Activated naive CD4-positive, alpha-beta T cell treated with anti-CD3 and anti-CD28 coated beads, Interleukin-2, amount 50 U/mL, for 16 hours (primary cell): ENCODE data around the gene PDE1C.

Experiments
- DNase-seq: peaks from one replicate; pipeline ENCODE4 v3.0.0-alpha.2; 2020

PDE1C gene

DNA sequence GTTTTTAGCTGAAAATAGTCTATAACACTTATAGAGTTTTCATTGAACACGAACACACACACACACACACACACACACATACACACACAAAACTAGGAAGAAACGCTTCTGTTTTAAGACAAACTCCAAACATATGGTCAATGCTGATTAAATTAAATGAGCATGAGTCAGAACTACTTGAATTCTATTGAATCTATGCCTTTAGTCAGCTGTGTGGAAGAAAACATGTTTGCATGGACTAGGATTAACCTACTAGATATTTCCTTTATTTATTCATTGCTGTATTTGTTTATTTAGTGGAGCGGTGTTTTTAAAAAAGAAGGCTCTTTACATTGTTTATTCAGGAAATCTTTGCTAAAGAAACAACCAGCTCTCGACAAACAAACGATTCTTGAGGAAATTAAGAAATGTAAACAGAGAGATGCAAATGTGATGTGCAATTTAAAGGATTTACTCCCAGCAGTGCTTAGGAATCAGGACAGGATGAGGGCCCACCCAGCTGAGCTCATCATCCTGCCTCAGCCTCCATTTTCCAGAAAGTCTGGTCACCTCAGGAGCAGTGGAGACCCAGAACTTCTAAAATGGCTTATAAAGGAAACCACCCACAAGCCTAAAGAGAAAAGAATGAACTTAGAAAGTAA is 83.2 kb downstream of the PDE1C start:
- no peak for DNase-seq

- DNase-seq = no peak
Measured at GRCh38 chr7:31982962-31983361, 87.2 kb downstream of the PDE1C start.

DNA sequence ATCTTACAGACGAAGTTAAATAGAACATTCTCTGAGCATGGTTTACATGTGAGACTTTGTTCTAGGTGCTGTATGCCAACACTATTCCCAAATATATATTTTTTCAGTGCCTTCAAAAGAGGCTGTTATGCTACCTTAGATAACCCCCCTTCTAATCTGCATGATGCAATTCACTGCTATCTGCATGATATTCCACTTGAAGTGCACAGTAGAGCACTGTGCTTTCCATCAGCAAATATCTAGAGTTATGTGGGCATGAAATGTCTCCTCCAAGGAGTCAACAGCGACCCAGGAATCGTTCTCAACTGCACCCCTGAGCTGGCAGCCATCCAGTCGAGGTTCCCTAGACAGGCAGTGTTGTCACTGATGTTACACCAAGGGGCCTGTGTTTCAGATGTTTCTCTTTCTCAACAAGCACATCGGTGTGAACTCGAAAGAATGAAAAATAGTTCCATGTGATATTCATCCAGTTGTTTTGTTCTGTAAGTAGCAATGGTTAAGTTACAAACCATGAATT is 88.3 kb downstream of the PDE1C start:
- no peak for DNase-seq

- DNase-seq = no peak
Measured at GRCh38 chr7:31979690-31980330, 90.4 kb downstream of the PDE1C start.

DNA sequence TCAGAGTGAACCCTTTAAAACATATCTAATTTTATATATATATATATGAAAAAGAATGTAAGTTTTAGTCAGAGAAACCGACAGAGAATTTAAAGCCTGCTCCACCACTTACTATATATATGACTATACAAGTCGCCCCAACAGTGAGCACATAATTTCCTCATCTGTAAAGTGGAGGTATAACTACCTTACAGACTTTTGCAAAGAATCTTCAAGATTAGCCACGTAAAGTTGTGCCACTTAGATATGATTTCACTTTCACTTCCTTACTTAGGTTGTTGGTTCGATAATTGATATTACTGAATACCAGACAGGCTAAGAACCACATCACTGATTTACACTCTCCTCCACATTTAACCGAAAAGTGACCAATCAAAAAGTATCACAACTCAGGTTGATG is 94.7 kb downstream of the PDE1C start:
- no peak for DNase-seq

DNA sequence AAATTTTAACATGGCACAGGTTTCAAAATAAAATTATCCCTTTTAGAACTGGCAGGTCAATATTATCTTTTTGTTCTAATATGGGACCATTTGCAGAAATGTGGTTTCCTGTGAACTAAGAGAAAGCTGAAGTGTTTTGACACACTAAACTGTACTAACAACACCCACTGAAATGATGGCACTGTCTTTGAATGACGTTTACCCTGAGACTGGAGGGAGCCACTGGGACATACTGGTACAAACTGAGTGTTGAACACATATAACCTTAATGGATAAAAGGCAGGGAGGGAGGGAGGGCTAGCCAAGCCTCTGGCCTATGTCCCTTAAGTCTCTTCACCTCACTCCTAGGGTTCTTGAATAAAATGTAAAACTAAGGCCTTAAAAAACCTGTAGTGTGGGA is 95.9 kb downstream of the PDE1C start:
- DNase-seq = no peak

DNA sequence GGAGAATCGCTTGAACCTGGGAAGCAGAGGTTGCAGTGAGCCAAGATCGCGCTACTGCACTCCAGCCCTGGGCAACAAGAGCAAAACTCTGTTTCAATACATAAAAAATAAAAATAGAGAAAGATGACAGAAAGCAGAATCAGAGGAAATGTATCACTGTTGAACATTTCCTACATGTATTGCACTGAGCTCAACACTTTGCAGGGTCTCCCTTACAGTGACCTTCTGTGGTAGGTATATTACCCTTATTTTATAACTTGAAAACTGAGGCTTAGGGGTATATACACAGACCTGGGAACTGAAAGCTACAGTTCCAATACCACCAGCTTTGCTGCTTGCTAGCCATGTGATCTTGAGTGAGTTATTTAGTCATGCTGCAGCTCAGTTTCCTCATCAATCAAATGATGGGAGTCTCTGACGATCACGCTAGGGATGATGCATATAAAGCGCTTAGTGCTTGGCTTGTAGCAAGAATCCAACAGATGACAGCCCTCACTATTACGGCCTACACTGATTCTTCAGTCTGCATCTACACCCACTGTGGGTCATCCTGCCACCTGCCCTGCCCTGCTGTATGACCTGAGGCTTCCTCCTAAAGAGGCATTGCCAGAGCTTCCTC is 99.0 kb downstream of the PDE1C start:
- no peak for DNase-seq

GRCh38 chr7:31970501-31970900 is 99.7 kb downstream of the PDE1C start:
- DNase-seq = no peak

GRCh38 chr7:31963569-31964175 is 106.5 kb downstream of the PDE1C start:
- no peak for DNase-seq

- DNase-seq = no peak
Measured at GRCh38 chr7:31962246-31962645, 108.0 kb downstream of the PDE1C start.

DNA sequence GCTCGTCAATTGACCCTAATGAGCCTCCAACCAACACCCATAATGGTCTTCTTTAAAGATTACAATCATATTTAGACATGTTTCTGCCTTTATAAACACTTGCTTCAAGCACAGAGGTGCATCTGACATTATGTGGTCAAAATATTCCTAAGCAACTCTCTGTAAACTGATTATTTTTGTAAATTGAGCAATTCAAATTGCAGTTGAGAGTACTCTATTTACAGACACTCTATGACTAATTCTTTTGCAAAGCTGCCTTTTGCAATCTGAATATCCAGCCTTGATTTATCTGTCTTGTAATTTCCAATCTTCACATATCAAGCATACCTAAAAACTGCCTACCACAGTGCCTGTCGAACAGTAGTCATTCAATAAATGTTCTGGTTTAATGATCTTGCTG is 112.0 kb downstream of the PDE1C start:
- DNase-seq = no peak

DNA sequence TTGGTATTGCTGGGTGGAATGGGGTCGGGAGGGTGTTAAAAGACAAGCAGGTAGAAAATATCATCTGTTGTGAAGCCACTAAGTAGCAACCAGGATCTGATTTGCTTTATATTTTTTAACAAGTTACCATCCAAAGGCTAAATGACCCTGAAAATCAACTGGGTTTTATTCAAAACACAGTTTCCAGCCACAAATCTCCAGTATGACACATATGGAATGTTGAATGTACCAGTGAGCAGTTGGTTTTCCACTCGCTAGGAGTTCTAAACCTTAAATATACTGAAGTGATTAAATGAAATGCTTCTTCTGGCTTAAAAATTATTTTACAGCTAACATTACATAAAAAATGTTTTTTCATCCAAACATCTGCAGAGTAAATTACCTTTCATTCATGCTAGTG is 112.5 kb downstream of the PDE1C start:
- DNase-seq = no peak

DNA sequence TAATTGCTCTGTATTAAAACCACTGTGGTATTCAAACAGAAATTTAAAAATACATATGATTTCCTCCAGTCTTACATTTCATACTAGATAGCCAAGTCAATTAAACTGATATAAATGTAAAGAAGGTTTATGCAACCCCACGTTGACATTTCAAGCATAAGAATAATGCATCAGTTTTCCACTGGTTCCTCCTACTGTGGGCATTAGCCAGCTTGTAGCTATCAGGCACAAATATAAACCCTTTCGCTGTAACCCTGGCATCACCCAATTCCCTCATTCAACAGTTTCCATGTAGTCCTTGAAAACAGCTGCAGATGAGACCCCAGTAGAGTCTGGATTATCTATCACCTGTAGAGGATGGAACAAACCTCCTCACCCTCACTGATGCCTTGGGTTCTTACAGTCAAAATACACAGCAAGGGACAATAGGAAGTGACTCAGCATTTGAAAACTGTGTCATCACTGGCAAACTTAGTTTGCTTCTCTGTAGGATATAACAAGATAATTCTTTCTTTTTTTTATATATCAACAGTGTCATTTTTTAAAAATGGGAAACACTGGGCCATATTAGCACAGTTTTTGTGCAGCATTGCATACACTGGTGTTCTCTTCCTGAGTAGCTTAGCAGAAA is 113.0 kb downstream of the PDE1C start:
- DNase-seq = no peak

DNA sequence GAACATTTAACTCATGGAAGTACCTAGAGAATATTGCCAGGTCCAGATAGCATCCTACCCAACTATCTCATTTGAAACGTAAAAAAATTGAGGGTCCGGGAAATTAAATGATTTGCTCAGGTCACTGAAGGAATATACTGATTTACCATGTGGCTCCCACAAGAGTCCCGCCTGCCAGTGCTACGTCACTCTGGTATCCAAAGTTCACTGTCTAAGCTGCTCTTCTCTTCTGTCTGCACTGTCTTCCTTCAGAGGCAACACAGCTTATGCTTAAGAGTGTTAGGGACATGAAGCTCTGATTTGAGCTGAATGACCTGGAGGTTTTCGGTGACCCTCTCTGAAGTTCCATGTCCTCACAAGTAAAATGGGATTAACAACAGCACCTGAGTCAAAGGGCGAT is 114.6 kb downstream of the PDE1C start:
- DNase-seq = no peak

DNA sequence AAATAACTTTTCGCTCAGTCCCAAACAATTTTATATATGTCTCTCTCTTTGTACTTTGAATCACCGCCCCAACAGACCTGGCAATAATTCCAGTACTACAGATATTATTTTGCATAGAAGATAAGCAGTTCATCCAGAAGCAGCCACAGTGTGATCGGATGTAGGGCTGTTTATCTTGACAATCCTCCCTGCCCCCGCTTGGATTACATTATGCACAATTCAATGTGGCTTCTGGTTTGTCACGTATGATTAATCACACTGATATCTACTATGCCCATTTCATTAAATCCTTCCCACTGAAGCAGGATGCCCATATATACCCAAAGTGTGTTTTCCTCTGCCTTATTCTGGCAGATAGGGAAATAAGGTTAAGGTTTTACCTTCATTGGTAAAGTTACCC is 115.2 kb downstream of the PDE1C start:
- DNase-seq = no peak

DNA sequence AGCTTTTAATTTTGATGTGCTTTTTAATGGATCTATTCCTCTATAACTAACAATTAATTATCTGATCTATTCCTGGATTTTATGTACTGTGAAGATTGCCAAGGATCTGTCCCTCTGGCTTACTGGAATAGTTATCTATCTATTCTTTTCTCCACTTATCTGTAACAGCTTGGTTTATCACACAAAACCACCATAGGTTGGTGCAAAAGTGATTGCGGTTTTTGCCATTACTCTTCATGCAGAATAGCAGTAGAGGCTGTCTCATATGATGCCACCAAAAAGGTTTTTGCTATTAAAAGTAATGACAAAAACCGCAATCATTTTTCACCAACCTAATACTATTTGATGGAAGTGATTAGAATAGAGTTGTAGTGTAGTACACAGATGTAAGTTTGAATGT is 115.7 kb downstream of the PDE1C start:
- DNase-seq = no peak

DNA sequence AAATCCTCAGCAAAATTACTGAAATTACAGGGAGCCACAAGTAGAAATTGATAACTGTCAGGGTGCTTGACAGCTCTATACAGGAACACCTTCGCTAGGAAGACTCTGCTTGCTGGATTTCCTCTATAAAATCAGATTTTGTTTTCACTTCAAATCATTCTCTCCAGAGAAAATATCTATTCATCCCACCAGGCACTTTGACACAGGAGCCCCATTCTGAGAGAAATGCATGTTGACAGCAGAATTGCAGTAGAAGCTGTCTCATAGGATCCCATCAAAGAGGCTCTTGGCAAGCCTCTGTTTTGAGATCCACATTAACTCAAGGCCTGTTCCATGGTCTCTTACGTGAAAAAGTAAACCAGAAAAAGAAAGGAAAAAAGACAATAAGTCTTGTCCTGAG is 116.8 kb downstream of the PDE1C start:
- DNase-seq = no peak

GRCh38 chr7:31950091-31950755 is 120.0 kb downstream of the PDE1C start:
- no peak for DNase-seq

- no peak for DNase-seq
Measured at GRCh38 chr7:31948029-31948428, 122.2 kb downstream of the PDE1C start.

DNA sequence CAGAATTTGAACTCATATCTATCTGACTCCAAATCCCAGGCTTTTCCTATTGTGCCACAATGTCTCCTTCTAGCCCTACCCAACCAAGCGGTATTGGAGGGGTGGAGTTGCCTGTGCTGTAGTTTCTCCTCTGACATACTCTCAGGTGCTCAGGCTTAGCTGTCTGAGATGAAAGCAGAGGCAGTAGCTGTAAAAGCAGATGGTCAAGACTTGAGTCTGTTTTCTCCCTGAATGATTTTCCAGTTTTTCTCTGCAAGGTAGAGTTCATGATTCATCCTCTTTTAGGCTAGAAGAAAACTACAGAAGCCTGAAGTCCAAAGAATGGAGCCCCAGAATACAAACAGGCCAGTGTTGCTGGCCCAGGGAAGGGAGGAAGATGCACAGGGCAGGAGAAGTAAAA is 130.0 kb downstream of the PDE1C start:
- DNase-seq = no peak

GRCh38 chr7:31939076-31939475 is 131.1 kb downstream of the PDE1C start:
- no peak for DNase-seq

DNA sequence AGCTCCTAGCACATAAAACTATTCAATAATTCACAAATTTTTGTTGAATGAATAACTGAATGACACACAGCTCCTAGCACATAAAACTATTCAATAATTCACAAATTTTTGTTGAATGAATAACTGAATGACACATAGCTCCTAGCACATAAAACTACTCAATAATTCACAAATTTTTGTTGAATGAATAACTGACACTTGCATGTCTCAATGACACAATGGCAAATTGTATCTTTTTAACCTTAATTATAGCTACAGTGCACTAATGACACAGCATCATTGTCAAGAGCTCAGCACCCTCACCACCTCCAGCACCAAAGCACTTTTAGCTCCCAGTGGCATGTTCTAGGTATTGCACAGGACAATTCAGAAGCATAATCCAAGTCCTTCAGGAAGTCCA is 131.6 kb downstream of the PDE1C start:
- no peak for DNase-seq

GRCh38 chr7:31937982-31938381 is 132.2 kb downstream of the PDE1C start:
- DNase-seq = no peak
